ENCODE measurements around the gene FSTL5. TPM values are rescaled to one million over a fixed set of nuclear protein-coding genes. Genes with fewer than 3 reads are reported as not detected.
"Not testable (repeated sequence)": the region's sequence is repeated elsewhere in the genome, so short reads cannot be mapped to it uniquely, and the experiment has no call there.

Gene FSTL5
- total RNA-seq, 4 donors from 2014 or later: 4.8 to 13.5 (median 7.1) TPM

- Histone ChIP-seq H3K9me3 (peaks cover 0 to 10% (median 0%) of the 10 kb centered on the region in 4 donors), H3K36me3 (no peaks in the 10 kb centered on the region), H3K4me3 (no peak overlapping the region), H3K4me1 (no peaks in the 10 kb centered on the region), H3K27ac (no peak overlapping the region), H3K27me3 (no peaks in the 10 kb centered on the region)
- DNase-seq (ENCODE audit: low spot score in 2 of 2): no peak
- TF ChIP-seq, protein P1, sequence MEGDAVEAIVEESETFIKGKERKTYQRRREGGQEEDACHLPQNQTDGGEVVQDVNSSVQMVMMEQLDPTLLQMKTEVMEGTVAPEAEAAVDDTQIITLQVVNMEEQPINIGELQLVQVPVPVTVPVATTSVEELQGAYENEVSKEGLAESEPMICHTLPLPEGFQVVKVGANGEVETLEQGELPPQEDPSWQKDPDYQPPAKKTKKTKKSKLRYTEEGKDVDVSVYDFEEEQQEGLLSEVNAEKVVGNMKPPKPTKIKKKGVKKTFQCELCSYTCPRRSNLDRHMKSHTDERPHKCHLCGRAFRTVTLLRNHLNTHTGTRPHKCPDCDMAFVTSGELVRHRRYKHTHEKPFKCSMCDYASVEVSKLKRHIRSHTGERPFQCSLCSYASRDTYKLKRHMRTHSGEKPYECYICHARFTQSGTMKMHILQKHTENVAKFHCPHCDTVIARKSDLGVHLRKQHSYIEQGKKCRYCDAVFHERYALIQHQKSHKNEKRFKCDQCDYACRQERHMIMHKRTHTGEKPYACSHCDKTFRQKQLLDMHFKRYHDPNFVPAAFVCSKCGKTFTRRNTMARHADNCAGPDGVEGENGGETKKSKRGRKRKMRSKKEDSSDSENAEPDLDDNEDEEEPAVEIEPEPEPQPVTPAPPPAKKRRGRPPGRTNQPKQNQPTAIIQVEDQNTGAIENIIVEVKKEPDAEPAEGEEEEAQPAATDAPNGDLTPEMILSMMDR (IDR thresholded peaks at IDR 0.05): no peak
- TF ChIP-seq POLR2A (IDR thresholded peaks at IDR 0.05): no peak
- TF ChIP-seq EP300 (IDR thresholded peaks at IDR 0.05): no peak
- WGBS, 2 donors: 90 to 97% methylated on average over 12 of the region's 13 CpGs
These were observed 371.8 kb downstream of the FSTL5 start for GRCh38 chr4:161791796-161792556.

- Histone ChIP-seq H3K27me3 (no peaks in the 10 kb centered on the region), H3K36me3 (no peaks in the 10 kb centered on the region), H3K4me3 (no peak overlapping the region), H3K9me3 (no peaks in the 10 kb centered on the region), H3K4me1 (no peaks in the 10 kb centered on the region), H3K27ac (no peak overlapping the region)
- WGBS, 2 donors: 74 to 82% methylated on average over 5 of the region's 5 CpGs
- no peak for DNase-seq (ENCODE audit: low spot score in 2 of 2)
- TF ChIP-seq POLR2A (IDR thresholded peaks at IDR 0.05): no peak
- TF ChIP-seq, protein P1 (IDR thresholded peaks at IDR 0.05): no peak
- no peak for TF ChIP-seq EP300 (IDR thresholded peaks at IDR 0.05)
These were observed 396.7 kb downstream of the FSTL5 start for GRCh38 chr4:161767116-161767515.

GRCh38 chr4:161762796-161763195 is 401.0 kb downstream of the FSTL5 start:
- no peak for TF ChIP-seq POLR2A (IDR thresholded peaks at IDR 0.05)
- TF ChIP-seq EP300 (IDR thresholded peaks at IDR 0.05): no peak
- TF ChIP-seq, protein P1 (IDR thresholded peaks at IDR 0.05): no peak
- no peak for DNase-seq (ENCODE audit: low spot score in 2 of 2)
- no peaks in the 10 kb centered on the region for H3K27me3 ChIP-seq
- no peaks in the 10 kb centered on the region for H3K36me3 ChIP-seq
- peaks cover 0 to 7% (median 0%) of the 10 kb centered on the region in 4 donors for H3K4me1 ChIP-seq
- 30 to 40% methylated on average over 1 of the region's 1 CpG for WGBS, 2 donors
- no peak overlapping the region for H3K27ac ChIP-seq
- no peaks in the 10 kb centered on the region for H3K9me3 ChIP-seq
- no peak overlapping the region for H3K4me3 ChIP-seq

DNA sequence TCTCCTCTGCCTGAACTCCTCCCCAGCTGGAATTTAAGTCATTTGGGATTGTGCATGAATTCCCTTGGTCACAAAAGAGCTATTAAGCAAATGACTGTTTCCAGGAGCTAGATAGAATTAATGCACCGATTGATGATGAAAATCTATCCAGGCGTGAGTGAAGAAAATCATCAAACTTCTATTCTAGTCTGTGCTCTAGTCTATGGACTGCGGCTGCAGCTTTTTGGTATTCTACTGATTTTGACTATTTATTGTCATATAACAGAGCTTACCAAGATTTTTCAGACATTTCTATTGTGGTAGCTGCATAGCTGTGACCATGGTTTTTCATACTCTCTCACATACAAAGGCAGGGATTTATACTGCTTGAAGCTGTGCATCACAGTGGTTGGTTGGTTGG is 403.8 kb downstream of the FSTL5 start:
- Histone ChIP-seq H3K27ac (no peak overlapping the region), H3K4me3 (no peak overlapping the region), H3K4me1 (peaks cover 0 to 7% (median 0%) of the 10 kb centered on the region in 4 donors), H3K36me3 (no peaks in the 10 kb centered on the region), H3K27me3 (no peaks in the 10 kb centered on the region), H3K9me3 (no peaks in the 10 kb centered on the region)
- DNase-seq (ENCODE audit: low spot score in 2 of 2): no peak
- 34 to 38% methylated on average over 3 of the region's 3 CpGs for WGBS, 2 donors
- no peak for TF ChIP-seq POLR2A (IDR thresholded peaks at IDR 0.05)

- H3K4me3 ChIP-seq; H3K27ac ChIP-seq; H3K36me3 ChIP-seq; DNase-seq (ENCODE audit: low spot score in 2 of 2); H3K4me1 ChIP-seq; H3K9me3 ChIP-seq; H3K27me3 ChIP-seq: not testable (repeated sequence)
- WGBS, 2 donors: 94 to 96% methylated on average over 9 of the region's 9 CpGs
These were observed 405.4 kb downstream of the FSTL5 start for GRCh38 chr4:161758412-161758811.

GRCh38 chr4:161728929-161729328 is 434.9 kb downstream of the FSTL5 start:
- H3K9me3 ChIP-seq: no peaks in the 10 kb centered on the region
- no peaks in the 10 kb centered on the region for H3K36me3 ChIP-seq
- no peaks in the 10 kb centered on the region for H3K4me1 ChIP-seq
- no peak overlapping the region for H3K4me3 ChIP-seq
- no peak overlapping the region for H3K27ac ChIP-seq
- H3K27me3 ChIP-seq: no peaks in the 10 kb centered on the region
- 87 to 92% methylated on average over 2 of the region's 2 CpGs for WGBS, 2 donors
- TF ChIP-seq, protein P1 (IDR thresholded peaks at IDR 0.05): no peak
- TF ChIP-seq EP300 (IDR thresholded peaks at IDR 0.05) (no peak), POLR2A (IDR thresholded peaks at IDR 0.05) (no peak)
- no peak for DNase-seq (ENCODE audit: low spot score in 2 of 2)
